Stimulated activated naive CD8-positive, alpha-beta T cell treated with anti-CD3 and anti-CD28 coated beads, Interleukin-15, Interleukin-2, amounts not matched to agents 100 ng/mL and 50 ng/mL, for 24 hours (primary cell): ENCODE results near the gene RHEBL1.

Experiments used
- H3K27ac Mint-ChIP-seq: one replicate; pipeline ENCODE4 v1.8.0; 2021; ENCODE audit warnings: mild to moderate bottlenecking, mixed read lengths
- H3K27me3 Mint-ChIP-seq: one replicate; pipeline ENCODE4 v1.8.0; 2021; ENCODE audit warnings: mixed read lengths
- H3K36me3 Mint-ChIP-seq: one replicate; pipeline ENCODE4 v1.8.0; 2021; ENCODE audit warnings: low read depth, mixed read lengths
- H3K4me1 Mint-ChIP-seq: one replicate; pipeline ENCODE4 v1.8.0; 2021; ENCODE audit warnings: low read depth, mixed read lengths
- H3K4me3 Mint-ChIP-seq: one replicate; pipeline ENCODE4 v1.8.0; 2021; ENCODE audit warnings: mild to moderate bottlenecking, mixed read lengths
- H3K9me3 Mint-ChIP-seq: one replicate; pipeline ENCODE4 v1.8.0; 2021; ENCODE audit warnings: mixed read lengths

Gene RHEBL1

GRCh38 chr12:49027846-49028555 lies 41.8 kb downstream of the RHEBL1 start:
- H3K4me1 Mint-ChIP-seq, result no peaks in the 10 kb centered on the region
- no peak overlapping the region for H3K27ac Mint-ChIP-seq
- H3K9me3 Mint-ChIP-seq, result no peaks in the 10 kb centered on the region
- no peak overlapping the region for H3K4me3 Mint-ChIP-seq
- H3K36me3 Mint-ChIP-seq, result peaks cover 43% of the 10 kb centered on the region
- H3K27me3 Mint-ChIP-seq, result no peaks in the 10 kb centered on the region

DNA sequence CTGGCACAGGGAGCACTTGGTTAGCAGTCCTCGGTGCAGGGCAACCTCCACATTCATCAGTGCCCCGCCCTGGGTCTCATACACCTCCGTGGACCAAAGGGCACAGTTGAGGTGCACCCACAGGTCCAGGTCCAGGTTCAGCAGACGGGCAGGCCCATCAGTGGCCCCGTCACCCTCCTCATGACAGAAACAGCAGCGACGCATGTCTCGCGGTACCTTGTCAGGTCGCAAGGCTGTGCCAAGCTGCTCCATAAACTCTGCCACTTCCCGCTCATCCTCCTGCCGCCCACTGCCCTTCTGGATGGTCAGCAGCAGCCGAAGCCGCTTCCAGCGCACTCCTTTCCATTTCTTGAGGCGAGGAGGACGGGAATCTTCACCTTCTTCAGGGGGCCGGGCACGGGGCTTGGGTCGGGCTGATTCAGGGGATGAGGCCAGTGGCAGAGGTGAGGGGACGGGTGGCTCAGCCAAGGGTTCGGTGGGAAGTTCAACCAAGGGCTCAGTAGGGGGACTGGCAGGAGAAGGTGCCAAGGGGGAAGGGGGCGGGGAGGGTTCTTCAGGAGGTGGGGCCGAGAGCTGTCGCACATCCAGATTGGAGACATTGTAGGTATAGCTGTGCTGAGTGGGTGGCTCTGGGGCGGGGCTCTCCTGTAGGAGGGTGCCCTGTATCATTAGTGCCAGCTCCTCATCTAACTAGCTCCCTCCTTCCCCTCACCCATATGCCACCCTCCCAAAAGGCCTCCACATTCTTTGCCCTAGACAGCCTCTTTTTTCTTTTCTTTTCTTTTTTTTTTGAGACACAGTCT lies 42.9 kb downstream of the RHEBL1 start:
- H3K36me3 Mint-ChIP-seq, result peaks cover 51% of the 10 kb centered on the region
- no peaks in the 10 kb centered on the region for H3K4me1 Mint-ChIP-seq
- no peaks in the 10 kb centered on the region for H3K27me3 Mint-ChIP-seq
- no peak overlapping the region for H3K27ac Mint-ChIP-seq
- H3K4me3 Mint-ChIP-seq, result no peak overlapping the region
- H3K9me3 Mint-ChIP-seq, result no peaks in the 10 kb centered on the region

GRCh38 chr12:49026101-49026500 lies 43.7 kb downstream of the RHEBL1 start:
- Mint-ChIP-seq H3K9me3 (no peaks in the 10 kb centered on the region), H3K4me3 (no peak overlapping the region), H3K27ac (no peak overlapping the region), H3K4me1 (no peaks in the 10 kb centered on the region), H3K36me3 (peaks cover 54% of the 10 kb centered on the region), H3K27me3 (no peaks in the 10 kb centered on the region)

DNA sequence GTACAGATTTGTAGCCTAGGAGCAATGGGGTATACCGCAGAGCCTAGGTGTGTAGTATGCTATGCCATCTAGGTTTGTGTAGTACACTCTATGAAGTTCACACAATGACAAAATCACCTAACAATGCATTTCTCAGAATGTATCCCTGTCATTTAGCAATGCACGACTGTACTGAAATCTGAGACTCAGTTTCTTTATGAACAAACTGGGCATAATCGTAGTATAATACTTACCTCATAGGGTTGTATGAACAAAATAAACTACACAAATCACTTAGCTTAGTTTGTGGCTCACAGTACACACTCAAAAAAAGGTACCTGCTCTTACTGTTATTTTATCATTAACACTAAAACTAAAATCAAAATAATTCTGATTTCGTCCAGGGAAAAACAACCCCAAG lies 44.3 kb downstream of the RHEBL1 start:
- no peaks in the 10 kb centered on the region for H3K4me1 Mint-ChIP-seq
- H3K27ac Mint-ChIP-seq, result no peak overlapping the region

GRCh38 chr12:49024543-49024942 lies 45.2 kb downstream of the RHEBL1 start:
- Mint-ChIP-seq H3K36me3 (peaks cover 48% of the 10 kb centered on the region), H3K27me3 (no peaks in the 10 kb centered on the region), H3K4me1 (peaks cover 5% of the 10 kb centered on the region), H3K4me3 (no peak overlapping the region), H3K9me3 (no peaks in the 10 kb centered on the region), H3K27ac (no peak overlapping the region)

More for the DNA sequence above, 44.3 kb downstream of the RHEBL1 start:
- Mint-ChIP-seq H3K9me3 (no peaks in the 10 kb centered on the region), H3K36me3 (peaks cover 54% of the 10 kb centered on the region), H3K4me3 (no peak overlapping the region), H3K27me3 (no peaks in the 10 kb centered on the region)

DNA sequence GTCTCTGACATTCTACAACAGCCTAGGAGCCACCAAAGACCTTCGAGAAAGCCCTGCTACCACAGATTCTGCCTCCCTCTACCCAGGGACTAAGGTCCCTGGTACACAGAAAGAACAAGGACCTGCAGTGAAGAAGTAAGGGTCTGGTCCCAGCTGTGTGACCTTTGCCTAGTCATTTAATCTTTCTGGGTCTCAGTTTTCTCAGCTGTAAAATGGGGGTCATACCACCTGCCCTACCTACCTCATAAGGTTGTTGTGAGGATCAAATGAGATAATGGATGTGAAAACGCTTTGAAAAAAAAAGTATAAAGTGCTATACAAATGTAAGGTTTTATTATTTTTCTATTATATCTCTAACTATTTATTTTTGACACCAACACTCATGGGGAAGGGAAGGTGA lies 46.0 kb downstream of the RHEBL1 start:
- Mint-ChIP-seq H3K9me3 (no peaks in the 10 kb centered on the region), H3K4me3 (no peak overlapping the region), H3K4me1 (peaks cover 12% of the 10 kb centered on the region), H3K36me3 (peaks cover 42% of the 10 kb centered on the region), H3K27me3 (no peaks in the 10 kb centered on the region), H3K27ac (no peak overlapping the region)

DNA sequence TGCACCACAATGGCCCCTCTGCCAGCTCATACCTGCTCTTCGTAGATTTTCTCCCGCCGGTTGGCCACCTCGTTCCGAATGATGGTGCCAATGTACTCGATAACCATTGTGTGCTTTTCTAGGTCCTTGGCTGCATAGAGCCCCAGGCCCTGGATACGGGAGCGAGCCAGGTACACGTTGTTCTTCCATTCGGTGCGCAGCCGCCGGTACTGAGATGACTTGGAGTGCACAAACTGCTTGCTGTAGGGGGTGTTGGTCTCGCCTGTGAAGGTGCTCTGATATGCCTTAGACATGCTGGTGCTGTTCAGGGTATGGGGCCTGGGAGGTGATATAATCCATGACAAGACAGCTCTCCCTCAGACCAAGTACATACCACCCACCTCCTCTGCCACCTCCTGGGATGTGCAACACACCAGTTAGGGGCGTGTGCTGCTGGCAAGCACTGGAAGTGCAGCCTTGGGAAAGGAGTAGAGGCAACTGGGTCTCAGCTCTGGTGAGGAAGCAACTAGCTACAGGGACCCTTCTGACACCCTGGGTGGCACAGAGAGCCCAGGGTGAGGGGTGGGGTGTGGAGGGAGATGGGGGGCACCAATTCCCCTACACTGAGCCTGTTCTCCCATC lies 47.1 kb downstream of the RHEBL1 start:
- H3K27me3 Mint-ChIP-seq, result no peaks in the 10 kb centered on the region
- no peak overlapping the region for H3K27ac Mint-ChIP-seq
- peaks cover 19% of the 10 kb centered on the region for H3K4me1 Mint-ChIP-seq
- peaks cover 31% of the 10 kb centered on the region for H3K36me3 Mint-ChIP-seq
- H3K4me3 Mint-ChIP-seq, result no peak overlapping the region
- H3K9me3 Mint-ChIP-seq, result no peaks in the 10 kb centered on the region

DNA sequence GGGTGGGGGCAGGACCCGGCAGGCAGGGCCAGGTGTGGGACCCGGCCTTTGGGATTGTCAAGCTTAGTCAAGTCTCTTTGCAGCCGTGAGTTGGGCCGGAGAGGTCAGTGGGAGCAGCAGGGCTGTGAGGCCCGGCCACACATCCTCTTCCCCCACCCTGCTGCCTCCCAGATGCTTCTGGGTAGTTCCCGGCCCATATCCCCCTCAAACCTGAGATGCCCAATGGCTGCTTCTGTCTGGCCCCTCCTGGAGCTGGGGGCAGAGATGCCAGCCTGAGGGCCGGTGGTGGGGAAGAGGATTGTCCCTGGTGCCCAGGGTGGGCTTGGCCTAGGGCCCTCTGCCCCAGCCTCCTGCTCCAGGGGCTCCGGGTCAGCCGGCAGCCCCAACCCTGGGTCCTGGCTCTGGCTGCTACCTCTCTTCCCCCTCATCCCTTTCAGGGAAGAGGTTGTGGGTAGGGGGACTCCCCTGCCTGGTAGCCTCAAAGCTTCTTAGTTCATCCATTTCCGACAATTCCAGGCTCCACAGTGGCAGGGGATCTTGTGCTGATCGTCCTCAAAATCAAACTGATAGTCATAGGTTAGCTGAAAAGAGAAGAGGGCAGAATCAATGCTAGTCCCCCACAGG lies 48.4 kb downstream of the RHEBL1 start:
- Mint-ChIP-seq H3K4me1 (peaks cover 32% of the 10 kb centered on the region), H3K4me3 (no peak overlapping the region), H3K27ac (no peak overlapping the region), H3K27me3 (no peaks in the 10 kb centered on the region), H3K36me3 (peaks cover 28% of the 10 kb centered on the region), H3K9me3 (no peaks in the 10 kb centered on the region)

- Mint-ChIP-seq H3K4me1 (peaks cover 38% of the 10 kb centered on the region), H3K9me3 (no peaks in the 10 kb centered on the region), H3K36me3 (peaks cover 27% of the 10 kb centered on the region), H3K27ac (no peak overlapping the region), H3K27me3 (no peaks in the 10 kb centered on the region), H3K4me3 (no peak overlapping the region)
Observed at GRCh38 chr12:49020441-49020840, 49.3 kb downstream of the RHEBL1 start.

DNA sequence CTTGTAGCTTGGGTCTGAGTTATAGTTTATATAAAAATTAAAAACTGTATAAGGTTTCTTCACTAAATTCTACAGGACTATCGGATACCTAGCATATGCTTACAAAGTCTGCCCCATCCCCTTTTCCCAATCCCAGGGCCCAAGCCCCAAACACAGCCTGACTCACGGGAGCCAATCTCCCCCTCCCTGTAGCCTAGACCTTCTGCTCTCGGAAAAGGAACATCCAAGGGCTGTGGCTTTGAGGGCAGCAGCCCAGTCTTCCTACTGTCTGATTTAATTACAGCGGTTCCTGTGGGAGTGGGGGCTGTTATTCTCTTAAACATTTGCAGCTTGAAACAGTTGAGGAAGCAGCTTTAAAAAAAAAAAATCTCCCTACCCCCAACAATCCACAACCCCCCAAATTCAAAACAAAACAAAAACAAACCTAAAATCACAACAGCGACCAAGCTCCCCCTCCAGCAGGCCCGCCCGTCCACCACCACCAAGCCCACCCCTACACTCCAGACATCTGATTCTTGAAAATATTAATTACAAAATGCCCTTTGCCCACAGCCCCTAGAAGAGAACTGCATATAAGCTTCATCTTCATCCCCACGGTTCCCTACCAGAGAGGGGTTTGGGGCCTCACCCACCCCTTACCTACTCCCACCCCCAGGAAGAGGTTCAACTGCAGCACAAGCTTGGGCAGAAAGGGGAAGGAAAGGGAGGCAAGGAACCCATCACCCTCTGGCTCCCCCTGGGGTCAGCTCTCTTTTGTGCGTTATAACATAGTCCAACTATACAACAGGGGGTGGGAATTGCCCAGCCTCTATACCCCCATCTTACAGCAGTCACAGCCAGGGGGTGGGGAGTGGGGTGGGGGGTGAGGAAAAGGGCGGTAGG lies 50.1 kb downstream of the RHEBL1 start:
- Mint-ChIP-seq H3K4me3 (peak overlapping the region; percentile 91), H3K36me3 (peaks cover 30% of the 10 kb centered on the region), H3K4me1 (peaks cover 42% of the 10 kb centered on the region)

DNA sequence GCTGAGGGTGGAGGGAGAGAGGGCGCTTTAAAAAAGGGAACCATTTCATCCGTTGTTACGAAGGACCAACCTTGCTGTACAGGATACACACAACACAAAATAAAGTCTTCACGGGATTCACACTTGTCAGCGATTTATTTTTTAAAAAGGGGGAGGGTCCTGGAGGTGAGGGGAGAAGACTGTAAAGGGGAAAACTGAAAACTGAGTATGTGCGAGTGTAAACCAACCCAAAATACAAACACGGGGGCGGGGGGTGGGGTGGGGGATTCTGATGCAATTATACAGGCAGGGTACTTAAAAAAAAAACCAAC lies 50.7 kb downstream of the RHEBL1 start:
- Mint-ChIP-seq H3K9me3 (no peaks in the 10 kb centered on the region), H3K36me3 (peaks cover 30% of the 10 kb centered on the region), H3K4me3 (peak overlapping the region; percentile 91), H3K27ac (peak overlapping the region; percentile 97), H3K27me3 (no peaks in the 10 kb centered on the region), H3K4me1 (peaks cover 42% of the 10 kb centered on the region)

More for the DNA sequence above, 50.1 kb downstream of the RHEBL1 start:
- H3K27ac Mint-ChIP-seq, result peak overlapping the region; percentile 97
- no peaks in the 10 kb centered on the region for H3K9me3 Mint-ChIP-seq
- H3K27me3 Mint-ChIP-seq, result no peaks in the 10 kb centered on the region

- H3K27ac Mint-ChIP-seq, result peak within 1 kb of the TSS; percentile 97
- H3K27me3 Mint-ChIP-seq, result no peaks in the 10 kb centered on the region
- peak within 1 kb of the TSS; percentile 91 for H3K4me3 Mint-ChIP-seq
- peaks cover 42% of the 10 kb centered on the region for H3K4me1 Mint-ChIP-seq
- peaks cover 30% of the 10 kb centered on the region for H3K36me3 Mint-ChIP-seq
- H3K9me3 Mint-ChIP-seq, result no peaks in the 10 kb centered on the region
Observed at GRCh38 chr12:49018261-49019119, 51.3 kb downstream of the RHEBL1 start, which contains the start of gene PRKAG1. Gene PRKAG1, minus strand, starts transcription at chr12:49018776. Its CDS starts 36 bp downstream, at chr12:49018740.

GRCh38 chr12:49017891-49018260 lies 51.9 kb downstream of the RHEBL1 start:
- no peaks in the 10 kb centered on the region for H3K9me3 Mint-ChIP-seq
- H3K27ac Mint-ChIP-seq, result peak overlapping the region; percentile 97
- peak overlapping the region; percentile 91 for H3K4me3 Mint-ChIP-seq
- H3K27me3 Mint-ChIP-seq, result no peaks in the 10 kb centered on the region
- peaks cover 42% of the 10 kb centered on the region for H3K4me1 Mint-ChIP-seq
- H3K36me3 Mint-ChIP-seq, result peaks cover 34% of the 10 kb centered on the region
